K562 (cell line): ENCODE data around the gene ERFL. TPM values are rescaled to one million over a fixed set of nuclear protein-coding genes. Genes with fewer than 3 reads are reported as not detected.

Source experiments
- CBFB ChIP-seq: sonication (generic); formaldehyde crosslinking; IDR thresholded peaks from 2 replicates; pipeline ENCODE4 v1.4.0; 2020; ENCODE audit warnings: mild to moderate bottlenecking, missing genetic modification reagents
- ETV6 ChIP-seq, 3 experiments: fragments of 150-350 bp in 1 of 3; sonication (generic) in 1 of 3; formaldehyde crosslinking in 1 of 3; IDR thresholded peaks; 2 replicates each; pipeline versions ENCODE4 v1.6.1 to v1.8.0; 2014 to 2022; ENCODE audit warnings: borderline replicate concordance in 2 of 3, low read depth in 2 of 3, antibody characterized with exemption in 1 of 3, low read length in 1 of 3, mild to moderate bottlenecking in 1 of 3, missing genetic modification reagents in 1 of 3
- HEY1 ChIP-seq: fragments of 250-450 bp; sonication (Bioruptor Pico); IDR thresholded peaks from 2 replicates; pipeline ENCODE4 v1.5.0; 2020; ENCODE audit warnings: mild to moderate bottlenecking, moderate library complexity, borderline replicate concordance
- PML ChIP-seq: IDR thresholded peaks from 2 replicates; pipeline ENCODE4 v1.6.1; 2012; ENCODE audit warnings: low read length, inconsistent platforms
- POU5F1 ChIP-seq: fragments of 150-350 bp; IDR thresholded peaks from 2 replicates; pipeline ENCODE4 v1.6.1; 2014; ENCODE audit warnings: borderline replicate concordance, low read length, low read depth, mild to moderate bottlenecking; ENCODE audit not compliant: partially characterized antibody
- ZEB2 ChIP-seq: fragments of 450-650 bp; IDR thresholded peaks from 2 replicates; pipeline ENCODE4 v1.6.1; 2016
- ZNF124 ChIP-seq: sonication (generic); formaldehyde crosslinking; IDR thresholded peaks from 2 replicates; pipeline ENCODE4 v1.8.1; 2022; ENCODE audit warnings: missing genetic modification reagents
- ZNF224 ChIP-seq: sonication (generic); formaldehyde crosslinking; IDR thresholded peaks from 2 replicates; pipeline ENCODE4 v1.8.0; 2022; ENCODE audit warnings: mild to moderate bottlenecking, missing genetic modification reagents
- ZNF408 ChIP-seq: fragments of 250-450 bp; sonication (Bioruptor Pico); IDR thresholded peaks from 2 replicates; pipeline ENCODE4 v1.4.0; 2020; ENCODE audit warnings: low read depth, mild to moderate bottlenecking, moderate library complexity
- ZNF445 ChIP-seq: fragments of 250-450 bp; sonication (Bioruptor Pico); IDR thresholded peaks from 2 replicates; pipeline ENCODE4 v1.4.0; 2020; ENCODE audit warnings: low read depth, mild to moderate bottlenecking, moderate library complexity
- polyA plus RNA-seq, 8 experiments: library from polyadenylated mRNA; depleted of rRNA in 4 of 8; stranded (reverse) in 5 of 8; unstranded in 3 of 8; fragments of >200 nt; fragmentation: Nextera tagmentation in 2 of 8; fragmentation: Illumina TruSeq in 1 of 8; extraction: Ambion mirVana in 2 of 8; extraction: Trizol in 1 of 8; gene quantifications; 2 replicates each; pipeline versions ENCODE4 v1.2.1 to v1.2.3, GENCODE V29; 2011 to 2014; ENCODE audit warnings: inconsistent platforms in 1 of 8, missing spikeins in 1 of 8
- total RNA-seq, 7 experiments: library from RNA; depleted of rRNA in 6 of 7; stranded (reverse); fragments of >200 nt in 6 of 7; fragmentation: Illumina TruSeq in 2 of 7; extraction: Trizol in 2 of 7; gene quantifications; 2 replicates each; pipeline versions ENCODE4 v1.2.1 to v1.2.3, GENCODE V29; 2011 to 2021; ENCODE audit warnings: low replicate concordance in 1 of 7
- TF ChIP-seq, protein P1 (sequence below): fragments of 200-600 bp; sonication (generic); IDR thresholded peaks from one replicate; pipeline ENCODE4 v1.6.1; 2012; ENCODE audit warnings: mild to moderate bottlenecking, low read depth, low read length, inconsistent platforms
- TF ChIP-seq, protein P2 (sequence below): conservative IDR thresholded peaks from 2 replicates; pipeline ENCODE4 v1.6.1; 2011; ENCODE audit warnings: low read depth, mild to moderate bottlenecking, low read length; ENCODE audit not compliant: control insufficient read depth

ERFL gene
- total and polyA plus RNA-seq, 9 of the 15 experiments (the other 6 are each of a cell fraction or from before 2014, with no cell fraction given): 0.07 to 0.75 (median 0.32) TPM; not detected in 4

DNA sequence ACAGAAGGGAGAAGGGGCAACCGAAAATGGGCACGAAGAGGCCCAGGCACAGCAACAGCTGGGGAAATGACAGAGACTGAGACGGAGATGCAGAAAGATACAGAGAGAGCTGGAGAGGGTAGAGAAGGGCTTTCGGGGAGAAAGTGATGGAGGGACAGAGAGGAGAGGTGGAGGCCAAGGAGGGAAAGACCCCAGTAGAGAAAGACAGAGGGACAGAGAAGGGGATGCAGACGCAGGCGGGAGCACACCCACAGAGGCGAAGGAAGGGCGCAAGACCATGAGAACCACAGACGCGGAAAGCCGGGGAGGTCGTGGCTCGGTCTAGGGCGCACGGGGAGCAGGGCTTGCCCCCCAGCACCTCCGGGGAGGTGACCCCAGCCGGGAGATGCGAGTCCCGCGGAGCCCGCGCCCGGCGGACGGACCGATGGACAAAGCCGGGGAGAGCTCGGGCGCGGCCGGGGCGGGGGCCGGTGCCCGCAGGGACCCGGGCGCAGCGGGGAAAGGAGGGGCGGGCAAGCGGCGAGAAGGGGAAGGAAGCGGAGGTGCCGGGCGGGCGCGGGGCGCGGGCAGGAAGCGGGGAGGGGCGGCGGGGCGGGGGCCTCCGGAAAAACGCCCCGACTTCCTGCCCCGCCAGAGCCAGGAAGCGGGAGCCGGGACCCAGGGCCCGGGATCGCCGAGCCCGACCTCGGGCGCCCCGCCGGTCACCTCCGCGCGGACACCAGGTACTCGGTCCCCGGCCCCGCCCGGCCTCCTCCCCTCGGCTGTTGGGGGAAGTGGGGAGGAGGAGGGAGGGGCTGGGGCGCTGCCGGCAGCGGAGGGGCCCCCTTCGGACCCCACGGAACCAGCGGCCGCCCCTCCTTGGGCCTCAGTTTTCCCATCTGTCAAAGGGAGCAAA is 45.4 kb downstream of the ERFL start, which contains the start of gene ARHGEF1 (continued):
- TF ChIP-seq, protein P1, sequence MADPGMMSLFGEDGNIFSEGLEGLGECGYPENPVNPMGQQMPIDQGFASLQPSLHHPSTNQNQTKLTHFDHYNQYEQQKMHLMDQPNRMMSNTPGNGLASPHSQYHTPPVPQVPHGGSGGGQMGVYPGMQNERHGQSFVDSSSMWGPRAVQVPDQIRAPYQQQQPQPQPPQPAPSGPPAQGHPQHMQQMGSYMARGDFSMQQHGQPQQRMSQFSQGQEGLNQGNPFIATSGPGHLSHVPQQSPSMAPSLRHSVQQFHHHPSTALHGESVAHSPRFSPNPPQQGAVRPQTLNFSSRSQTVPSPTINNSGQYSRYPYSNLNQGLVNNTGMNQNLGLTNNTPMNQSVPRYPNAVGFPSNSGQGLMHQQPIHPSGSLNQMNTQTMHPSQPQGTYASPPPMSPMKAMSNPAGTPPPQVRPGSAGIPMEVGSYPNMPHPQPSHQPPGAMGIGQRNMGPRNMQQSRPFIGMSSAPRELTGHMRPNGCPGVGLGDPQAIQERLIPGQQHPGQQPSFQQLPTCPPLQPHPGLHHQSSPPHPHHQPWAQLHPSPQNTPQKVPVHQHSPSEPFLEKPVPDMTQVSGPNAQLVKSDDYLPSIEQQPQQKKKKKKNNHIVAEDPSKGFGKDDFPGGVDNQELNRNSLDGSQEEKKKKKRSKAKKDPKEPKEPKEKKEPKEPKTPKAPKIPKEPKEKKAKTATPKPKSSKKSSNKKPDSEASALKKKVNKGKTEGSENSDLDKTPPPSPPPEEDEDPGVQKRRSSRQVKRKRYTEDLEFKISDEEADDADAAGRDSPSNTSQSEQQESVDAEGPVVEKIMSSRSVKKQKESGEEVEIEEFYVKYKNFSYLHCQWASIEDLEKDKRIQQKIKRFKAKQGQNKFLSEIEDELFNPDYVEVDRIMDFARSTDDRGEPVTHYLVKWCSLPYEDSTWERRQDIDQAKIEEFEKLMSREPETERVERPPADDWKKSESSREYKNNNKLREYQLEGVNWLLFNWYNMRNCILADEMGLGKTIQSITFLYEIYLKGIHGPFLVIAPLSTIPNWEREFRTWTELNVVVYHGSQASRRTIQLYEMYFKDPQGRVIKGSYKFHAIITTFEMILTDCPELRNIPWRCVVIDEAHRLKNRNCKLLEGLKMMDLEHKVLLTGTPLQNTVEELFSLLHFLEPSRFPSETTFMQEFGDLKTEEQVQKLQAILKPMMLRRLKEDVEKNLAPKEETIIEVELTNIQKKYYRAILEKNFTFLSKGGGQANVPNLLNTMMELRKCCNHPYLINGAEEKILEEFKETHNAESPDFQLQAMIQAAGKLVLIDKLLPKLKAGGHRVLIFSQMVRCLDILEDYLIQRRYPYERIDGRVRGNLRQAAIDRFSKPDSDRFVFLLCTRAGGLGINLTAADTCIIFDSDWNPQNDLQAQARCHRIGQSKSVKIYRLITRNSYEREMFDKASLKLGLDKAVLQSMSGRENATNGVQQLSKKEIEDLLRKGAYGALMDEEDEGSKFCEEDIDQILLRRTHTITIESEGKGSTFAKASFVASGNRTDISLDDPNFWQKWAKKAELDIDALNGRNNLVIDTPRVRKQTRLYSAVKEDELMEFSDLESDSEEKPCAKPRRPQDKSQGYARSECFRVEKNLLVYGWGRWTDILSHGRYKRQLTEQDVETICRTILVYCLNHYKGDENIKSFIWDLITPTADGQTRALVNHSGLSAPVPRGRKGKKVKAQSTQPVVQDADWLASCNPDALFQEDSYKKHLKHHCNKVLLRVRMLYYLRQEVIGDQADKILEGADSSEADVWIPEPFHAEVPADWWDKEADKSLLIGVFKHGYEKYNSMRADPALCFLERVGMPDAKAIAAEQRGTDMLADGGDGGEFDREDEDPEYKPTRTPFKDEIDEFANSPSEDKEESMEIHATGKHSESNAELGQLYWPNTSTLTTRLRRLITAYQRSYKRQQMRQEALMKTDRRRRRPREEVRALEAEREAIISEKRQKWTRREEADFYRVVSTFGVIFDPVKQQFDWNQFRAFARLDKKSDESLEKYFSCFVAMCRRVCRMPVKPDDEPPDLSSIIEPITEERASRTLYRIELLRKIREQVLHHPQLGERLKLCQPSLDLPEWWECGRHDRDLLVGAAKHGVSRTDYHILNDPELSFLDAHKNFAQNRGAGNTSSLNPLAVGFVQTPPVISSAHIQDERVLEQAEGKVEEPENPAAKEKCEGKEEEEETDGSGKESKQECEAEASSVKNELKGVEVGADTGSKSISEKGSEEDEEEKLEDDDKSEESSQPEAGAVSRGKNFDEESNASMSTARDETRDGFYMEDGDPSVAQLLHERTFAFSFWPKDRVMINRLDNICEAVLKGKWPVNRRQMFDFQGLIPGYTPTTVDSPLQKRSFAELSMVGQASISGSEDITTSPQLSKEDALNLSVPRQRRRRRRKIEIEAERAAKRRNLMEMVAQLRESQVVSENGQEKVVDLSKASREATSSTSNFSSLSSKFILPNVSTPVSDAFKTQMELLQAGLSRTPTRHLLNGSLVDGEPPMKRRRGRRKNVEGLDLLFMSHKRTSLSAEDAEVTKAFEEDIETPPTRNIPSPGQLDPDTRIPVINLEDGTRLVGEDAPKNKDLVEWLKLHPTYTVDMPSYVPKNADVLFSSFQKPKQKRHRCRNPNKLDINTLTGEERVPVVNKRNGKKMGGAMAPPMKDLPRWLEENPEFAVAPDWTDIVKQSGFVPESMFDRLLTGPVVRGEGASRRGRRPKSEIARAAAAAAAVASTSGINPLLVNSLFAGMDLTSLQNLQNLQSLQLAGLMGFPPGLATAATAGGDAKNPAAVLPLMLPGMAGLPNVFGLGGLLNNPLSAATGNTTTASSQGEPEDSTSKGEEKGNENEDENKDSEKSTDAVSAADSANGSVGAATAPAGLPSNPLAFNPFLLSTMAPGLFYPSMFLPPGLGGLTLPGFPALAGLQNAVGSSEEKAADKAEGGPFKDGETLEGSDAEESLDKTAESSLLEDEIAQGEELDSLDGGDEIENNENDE: no peak
- TF ChIP-seq ZEB2 (no peak), POU5F1 (no peak), ZNF124 (CRISPR knock-in tag) (no peak), ZNF445 (CRISPR knock-in tag) (no peak), ETV6 (IDR thresholded peaks at IDR 0.05; ENCODE audit: borderline replicate concordance in 1 of 2, low read depth in 2 of 2, low read length in 1 of 2) (peak; percentile 62 to 89; a peak in 2 of 4 replicates), ETV6 (CRISPR knock-in tag; IDR thresholded peaks at IDR 0.05; ENCODE audit: borderline replicate concordance) (no peak), PML (peak; percentile 3; the same call in 1 of the 2 replicates), ZNF408 (CRISPR knock-in tag) (no peak), HEY1 (CRISPR knock-in tag) (no peak), CBFB (no peak), ZNF224 (CRISPR knock-in tag) (no peak)
- TF ChIP-seq, protein P2, sequence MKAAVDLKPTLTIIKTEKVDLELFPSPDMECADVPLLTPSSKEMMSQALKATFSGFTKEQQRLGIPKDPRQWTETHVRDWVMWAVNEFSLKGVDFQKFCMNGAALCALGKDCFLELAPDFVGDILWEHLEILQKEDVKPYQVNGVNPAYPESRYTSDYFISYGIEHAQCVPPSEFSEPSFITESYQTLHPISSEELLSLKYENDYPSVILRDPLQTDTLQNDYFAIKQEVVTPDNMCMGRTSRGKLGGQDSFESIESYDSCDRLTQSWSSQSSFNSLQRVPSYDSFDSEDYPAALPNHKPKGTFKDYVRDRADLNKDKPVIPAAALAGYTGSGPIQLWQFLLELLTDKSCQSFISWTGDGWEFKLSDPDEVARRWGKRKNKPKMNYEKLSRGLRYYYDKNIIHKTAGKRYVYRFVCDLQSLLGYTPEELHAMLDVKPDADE: 0 out of 2 replicates have a peak, but pooled peaks have one; percentile 37
